NCI-H69 (cell line): ENCODE data around the gene YAF2.

Experiments
- DNase-seq: peaks from one replicate; lab custom pipeline; 2025; lab: John Stamatoyannopoulos, UW

The YAF2 gene

DNA sequence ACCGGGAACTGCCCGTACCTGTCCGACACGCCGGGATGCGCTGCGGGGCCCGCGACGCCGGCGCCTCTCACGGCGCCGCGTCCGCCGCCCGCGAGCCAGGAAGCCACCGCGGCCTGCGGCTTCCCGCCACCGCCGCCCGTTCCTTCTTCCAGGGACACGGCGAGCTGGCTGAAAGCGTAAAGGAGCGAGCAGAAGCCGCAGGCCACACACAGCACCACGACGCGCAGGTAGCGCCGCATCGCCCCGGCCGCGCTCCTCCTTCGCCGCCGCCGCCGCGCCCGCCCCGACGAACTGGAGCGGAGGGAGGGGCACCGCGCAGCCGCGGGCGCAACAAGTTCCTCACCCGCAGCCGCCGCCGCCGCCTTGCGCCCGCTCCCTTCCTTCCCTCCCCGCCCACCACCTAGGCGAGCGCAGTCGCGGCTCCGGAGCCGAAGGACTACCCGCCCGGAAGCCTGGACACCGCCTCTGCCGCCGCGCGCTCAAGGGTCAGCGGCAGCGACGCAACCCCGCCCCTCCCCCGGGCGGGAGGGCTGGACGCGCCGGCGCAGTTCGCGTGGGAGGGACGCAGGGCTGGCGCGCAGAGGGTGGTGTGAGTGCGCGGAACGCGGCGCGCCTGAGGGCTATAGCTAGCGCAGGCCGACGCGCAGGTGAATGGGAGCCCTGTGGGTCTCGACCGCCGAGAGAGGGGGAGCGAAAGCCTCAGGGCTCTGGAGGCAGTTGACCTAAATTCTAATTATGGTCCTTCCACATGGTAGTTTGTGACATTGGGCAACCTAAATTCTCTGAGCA, 93.4 kb downstream of the YAF2 start, which contains the start of gene GXYLT1:
TSS of gene GXYLT1 (minus strand) at position 467 of the 789 bp plus-strand sequence. CDS start at position 239, 228 bp downstream.
- peak; percentile 95 for DNase-seq

DNA sequence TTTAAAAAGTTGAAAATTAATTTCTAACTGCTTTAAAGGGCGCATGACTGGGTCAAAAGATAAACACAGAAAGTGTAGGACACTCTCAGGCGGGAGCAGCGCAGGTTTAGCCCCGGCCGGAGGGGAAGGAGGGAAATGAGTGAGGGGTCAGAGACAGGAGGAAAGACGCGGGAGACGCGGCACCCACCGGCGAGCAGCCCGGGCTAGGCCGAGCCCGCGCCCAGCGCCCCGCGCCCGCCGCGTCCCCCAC, 94.0 kb downstream of the YAF2 start:
- peak; percentile 67 for DNase-seq

DNA sequence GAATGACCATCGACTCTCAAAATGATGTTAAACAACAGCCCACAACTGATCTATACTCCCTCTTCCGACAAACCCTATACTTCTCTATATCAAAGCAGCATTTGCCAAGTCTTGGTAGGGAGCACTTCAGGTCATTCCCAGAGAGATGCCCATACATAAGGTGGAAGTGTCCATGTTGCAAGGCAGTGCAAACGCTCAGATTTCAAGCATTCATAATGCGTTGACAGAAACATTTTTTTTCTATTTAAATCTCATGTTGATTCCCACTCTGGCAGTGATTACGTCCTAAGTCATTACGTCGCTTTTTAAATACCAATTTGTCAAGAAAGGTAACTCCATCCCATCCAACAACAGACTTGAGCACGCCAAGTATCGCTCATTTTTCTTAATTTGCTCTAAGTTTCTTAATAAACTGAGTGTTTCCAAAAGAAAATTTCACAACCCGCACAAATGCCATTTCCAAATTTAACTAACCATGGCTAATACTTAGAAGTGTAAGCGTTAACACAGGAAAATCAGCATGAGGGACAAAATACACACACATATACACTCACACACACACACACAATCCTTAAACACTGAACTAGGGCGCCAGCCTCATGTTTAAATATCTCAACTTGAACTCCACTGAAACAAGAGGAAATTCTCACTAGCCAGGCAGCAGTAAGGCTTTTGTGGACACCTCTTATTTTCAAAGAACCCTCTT, 94.4 kb downstream of the YAF2 start:
- peak; percentile 50 for DNase-seq

DNA sequence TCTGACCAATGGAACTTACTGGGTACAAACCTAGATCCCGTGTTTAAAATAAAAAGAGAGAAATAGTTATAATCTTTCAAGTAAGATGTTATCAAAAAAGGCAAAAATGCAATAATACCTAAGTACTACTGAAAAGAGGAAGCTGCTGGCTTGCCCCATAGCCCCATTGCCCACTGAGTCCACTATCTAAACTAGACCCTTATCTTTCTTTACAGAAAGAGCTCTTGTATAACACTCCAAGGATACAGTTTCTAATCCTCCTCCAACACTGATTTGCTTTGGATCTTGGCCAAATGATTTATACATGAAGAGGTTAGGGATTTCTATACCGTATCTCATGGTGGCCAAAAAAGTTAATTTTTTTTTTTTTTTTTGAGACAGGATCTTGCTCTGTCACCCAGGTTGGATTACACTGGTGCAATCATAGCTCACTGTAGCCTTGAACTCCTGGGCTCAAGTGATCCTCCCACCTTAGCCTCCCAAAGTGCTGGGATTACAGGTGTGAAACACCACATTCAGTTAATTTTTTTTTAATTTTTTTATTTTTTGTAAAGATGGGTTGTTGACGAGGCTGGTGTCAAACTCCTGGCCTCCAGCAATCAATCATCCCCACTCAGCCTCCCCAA, 96.0 kb downstream of the YAF2 start:
- DNase-seq, result no peak

DNA sequence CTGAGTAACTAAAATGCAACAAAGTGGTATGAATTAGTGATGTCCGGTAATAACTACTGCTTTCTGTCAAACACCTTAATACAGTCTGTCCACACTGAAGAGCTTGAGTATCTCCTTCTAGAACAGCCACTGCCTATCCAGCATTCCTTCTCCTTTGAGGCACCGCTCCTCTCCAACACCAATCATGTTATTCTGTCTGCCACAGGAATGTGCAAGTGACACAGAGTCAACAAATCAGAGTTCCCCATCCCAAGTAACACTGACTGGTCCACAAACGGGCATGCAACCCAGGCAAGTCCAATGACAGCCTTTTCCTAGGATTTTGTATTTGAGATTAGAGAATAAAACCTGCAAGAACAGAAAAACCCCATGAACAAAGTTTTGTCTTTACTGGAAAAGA, 97.1 kb downstream of the YAF2 start:
- no peak for DNase-seq

DNA sequence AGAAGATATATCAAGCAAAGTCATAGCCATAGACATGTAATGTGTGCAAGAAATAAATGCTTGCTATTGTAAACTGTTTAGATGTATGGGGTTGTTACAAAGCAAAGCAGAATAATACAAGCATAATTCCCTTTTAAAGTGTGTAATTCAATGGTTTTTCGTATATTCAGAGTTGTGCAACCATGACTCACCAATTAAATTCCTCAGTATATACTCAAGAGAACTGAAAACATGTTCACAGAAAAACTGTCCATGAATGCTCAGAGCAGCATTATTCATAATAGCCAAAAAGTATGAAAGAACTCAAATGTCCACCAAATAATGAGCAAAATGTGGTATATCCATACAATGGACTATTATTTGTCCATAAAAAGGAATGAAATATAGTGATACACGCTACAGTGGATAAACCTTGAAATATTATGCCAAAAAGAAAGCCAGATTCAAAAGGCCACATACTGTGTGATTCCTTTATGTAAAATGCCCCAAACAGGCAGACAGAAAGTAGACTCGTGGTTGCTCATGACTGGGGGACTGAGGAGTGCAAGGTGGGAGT, 102.7 kb downstream of the YAF2 start:
- no peak for DNase-seq

DNA sequence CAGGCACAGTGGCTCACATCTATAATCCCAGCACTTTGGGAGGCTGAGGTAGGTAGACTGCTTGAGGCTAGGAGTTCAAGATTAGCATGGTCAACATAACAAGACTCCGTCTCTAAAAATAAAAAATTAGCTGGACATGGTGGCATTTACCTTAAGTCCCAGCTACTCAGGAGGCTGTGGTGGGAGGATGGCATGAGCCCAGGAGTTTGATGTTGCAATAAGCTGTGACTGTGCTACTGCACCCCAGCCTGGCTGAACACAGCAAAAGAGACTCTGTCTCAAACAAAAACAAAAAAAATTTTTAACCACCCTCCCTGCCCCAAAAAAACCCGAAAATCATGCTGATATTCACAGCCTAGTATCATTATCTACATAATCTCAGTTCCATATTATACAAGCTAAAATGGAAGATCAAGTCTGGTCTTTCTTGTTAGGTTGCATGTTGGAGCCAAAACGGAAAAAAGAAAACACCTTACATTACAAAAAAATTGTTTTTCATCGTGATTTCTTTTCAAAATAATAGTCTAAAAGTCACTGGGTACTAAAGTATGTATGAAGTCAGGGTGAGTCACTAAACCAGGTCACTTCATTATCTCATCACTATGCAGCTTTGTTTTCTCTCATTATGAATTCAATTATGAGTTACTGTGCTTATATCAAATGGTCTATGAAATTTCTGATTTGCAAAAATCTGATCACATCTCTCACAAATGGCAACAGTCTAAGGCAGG, 107.2 kb downstream of the YAF2 start:
- no peak for DNase-seq

DNA sequence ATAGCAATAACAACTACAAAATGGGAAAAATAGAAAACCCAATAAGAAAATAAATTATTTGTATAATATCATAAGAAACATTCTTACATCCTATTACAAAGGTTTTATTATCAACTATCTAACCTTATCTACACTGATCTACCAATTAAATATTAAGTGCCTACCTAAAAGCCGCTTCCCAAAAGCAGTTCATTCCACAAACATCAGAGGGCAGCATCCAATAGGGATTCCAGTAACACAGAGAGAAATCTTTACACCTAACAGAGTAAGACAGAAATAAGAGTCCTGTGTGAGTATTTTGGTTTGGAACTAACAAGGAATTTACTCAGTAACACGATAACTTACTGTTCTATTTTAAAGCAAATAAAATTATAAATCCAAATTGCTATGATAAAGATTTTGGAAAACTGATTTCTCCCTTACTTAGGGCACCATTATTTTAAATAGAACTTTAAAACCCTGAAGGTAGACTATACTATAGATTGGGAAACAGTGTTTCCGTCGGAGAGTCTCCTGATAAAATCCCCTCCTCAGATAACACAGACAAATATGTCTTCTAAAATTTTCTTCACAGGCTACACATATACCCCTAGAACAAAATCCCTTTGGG, 108.3 kb downstream of the YAF2 start:
- peak; percentile 52 for DNase-seq

DNA sequence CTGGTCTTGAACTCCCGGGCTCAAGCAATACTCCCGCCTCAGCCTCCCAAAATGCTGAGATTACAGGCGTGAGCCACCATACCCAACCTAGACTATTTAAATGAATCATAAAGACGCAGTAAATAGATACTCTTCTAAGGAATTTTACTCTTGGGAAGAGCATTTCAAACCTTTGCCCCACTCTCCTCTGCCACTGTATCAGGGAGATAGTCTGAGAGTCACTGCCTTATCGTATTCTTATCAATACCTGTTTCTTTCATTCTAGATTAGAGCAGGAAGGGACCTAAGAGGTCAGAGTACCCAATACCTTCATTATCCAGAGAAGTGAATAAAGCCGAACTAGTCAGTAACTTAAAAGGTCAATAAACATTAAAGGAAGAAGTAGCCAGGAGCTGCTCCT, 109.2 kb downstream of the YAF2 start:
- no peak for DNase-seq

DNA sequence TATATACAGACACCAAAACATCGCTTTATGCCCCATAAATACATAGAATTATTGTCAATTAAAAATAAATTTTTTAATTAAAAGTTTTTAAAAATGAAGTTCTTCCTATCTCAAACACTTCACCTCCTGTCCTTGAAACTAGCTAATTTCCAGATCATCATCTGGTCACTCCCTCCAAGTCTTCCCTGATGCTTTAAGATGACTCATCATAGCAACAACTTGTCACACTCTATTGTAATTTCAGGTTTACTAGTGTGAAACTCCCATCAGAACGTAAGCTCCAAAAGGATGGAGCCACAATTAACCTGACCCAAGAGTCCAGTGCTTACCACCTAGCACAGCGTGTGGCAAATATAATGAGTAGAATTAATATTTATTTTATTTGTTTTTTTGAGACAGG, 109.7 kb downstream of the YAF2 start:
- no peak for DNase-seq

DNA sequence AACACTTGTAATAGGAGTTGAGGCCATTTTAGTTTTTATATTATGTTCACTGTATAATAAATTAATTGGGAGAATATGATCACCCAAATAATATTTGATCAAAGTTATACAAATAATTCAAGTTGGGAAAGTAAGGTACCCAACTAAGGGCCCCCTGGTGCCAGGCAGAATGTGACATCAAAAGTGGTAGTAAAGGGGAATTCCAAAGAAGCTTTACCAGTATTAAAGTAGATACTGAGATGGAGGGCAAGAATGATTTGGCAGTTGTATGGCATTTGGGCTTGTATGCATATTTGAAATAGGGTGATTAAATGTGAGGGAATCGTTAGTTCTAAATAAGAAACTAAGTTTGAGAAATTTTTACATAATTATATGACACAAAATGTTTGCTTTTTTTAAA, 111.1 kb downstream of the YAF2 start:
- DNase-seq, result no peak

DNA sequence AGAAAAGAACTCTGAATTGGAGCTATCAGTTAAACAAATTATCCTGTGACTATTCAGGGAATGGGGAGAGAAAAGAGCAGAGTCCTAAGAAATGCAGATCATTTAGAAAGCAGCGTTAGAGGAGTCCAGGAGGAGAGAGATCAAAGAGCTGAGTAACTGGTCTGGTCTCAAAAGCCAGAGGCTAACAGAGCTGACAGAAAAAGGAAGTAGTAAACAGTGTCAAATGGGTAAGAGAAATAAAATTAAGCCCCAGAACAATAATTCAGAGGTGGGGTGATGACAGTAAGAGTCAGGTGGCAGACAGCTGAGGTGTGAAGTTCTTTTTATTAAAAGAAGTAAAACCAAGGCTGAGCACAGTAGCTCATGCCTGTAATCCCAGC, 112.7 kb downstream of the YAF2 start:
- no peak for DNase-seq

DNA sequence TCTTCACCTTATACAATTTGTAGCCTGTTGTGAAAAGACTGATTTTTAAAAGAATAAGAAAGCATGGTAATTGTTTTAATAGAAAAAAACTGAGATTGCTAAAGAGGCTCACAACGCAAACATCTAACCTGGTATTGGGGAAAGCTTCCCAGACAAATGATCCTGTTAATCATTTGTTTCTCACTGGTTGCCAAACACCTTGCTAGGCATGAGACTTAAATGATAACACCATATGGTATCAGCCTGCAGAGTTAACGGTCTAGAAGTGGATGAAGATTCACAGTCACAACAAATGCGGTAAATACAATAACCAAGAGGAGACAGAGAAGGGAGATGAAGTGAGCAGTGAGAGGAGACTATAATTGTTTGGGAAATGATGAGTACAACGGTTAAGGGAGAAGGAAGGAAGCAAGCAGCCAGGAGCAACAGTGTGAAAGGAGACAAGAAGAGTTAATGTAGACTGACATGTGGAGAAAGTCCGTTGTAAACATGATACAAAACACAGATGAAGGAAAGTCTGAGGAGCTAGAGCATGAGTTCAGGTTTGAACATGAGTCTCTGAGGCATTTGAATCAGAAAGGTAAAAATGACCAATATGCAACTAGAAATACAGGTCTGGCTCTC, 113.2 kb downstream of the YAF2 start:
- peak; percentile 19 for DNase-seq

DNA sequence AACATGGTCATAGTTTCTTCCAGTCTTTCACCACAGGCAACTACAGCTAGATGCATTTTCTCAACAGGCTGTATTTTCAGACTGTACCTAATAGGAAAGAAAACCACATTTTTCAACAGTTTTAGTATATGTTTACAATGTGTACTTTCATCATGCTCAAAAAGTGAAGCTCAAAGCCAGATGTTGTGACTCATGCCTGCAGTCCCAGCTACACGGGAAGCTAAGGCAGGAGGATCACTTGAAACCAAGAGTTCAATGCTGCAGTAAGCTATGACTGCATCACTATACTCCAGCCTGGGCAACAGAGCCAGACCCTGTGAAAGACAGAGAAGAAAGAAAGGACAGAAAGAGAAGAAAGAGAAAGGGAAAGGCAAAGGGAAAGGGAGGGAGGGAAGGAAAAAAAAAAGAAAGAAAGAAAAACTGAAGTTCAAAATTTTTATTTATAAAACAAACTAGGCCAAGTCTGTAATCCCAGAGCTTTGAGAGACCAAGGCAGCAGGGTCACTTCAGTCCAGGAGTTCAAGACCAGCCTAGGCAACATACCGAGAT, 118.9 kb downstream of the YAF2 start:
- DNase-seq, result no peak

DNA sequence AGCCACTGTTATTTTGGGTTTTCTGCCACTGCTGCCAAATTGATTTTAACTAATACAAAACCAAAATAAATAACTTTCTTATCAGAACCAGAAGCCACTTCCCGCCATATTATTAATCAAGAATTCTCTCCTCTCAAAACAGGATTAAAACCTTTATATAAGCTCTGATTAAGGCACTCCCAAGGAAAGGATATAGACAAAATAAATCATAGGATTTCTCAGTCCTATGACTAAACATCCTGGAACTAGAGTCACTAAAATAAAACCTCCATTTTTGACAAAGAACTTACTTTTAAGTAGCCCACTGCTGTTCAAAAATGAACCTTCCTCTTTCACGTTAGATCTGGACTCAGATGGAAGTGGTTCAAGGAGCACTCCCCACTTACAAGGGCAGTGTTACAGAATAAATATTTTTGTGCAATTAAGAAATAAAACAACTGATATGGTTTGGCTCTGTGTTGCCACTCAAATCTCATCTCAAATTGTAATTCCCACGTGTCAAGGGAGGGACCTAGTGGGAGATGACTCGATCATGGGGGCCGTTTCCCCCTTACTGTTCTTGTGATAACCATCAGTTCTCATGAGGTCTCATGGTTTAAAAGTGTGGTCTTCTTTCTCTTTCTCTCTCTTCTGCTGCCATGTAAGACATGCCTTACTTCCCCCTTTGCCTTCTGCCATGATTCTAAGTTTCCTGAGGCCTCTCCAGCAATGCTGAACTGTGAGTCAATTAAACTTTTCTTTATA, 119.7 kb downstream of the YAF2 start:
- DNase-seq, result no peak

DNA sequence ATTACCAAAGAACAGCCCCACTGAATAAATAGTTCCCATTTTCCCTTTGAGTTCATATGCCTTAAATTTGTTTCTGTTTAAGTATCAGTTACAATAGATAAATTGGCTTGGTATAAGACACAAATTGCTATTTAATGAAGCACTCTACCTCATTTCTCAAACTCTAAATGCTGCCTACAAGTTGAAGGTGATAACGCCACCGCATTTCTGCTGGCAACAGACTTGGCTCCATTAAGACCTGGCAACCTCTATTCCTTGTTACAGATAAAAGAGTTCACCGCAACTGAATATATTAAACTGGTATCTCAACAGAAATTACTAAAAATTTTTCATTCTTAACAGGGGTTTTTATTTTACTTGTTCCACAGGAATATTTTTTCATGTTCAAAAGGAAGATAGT, 129.0 kb downstream of the YAF2 start:
- DNase-seq, result no peak
